ENCODE data around the gene NCAM1. TPM values are rescaled to one million over a fixed set of nuclear protein-coding genes. Genes with fewer than 3 reads are reported as not detected.

NCAM1 gene
- total RNA-seq, 1 donor from 2014 or later = 332 TPM

- no peak for DNase-seq
- peak overlapping the region; percentile 71 for H3K4me3 ChIP-seq
- no peaks in the 10 kb centered on the region for H3K9me3 ChIP-seq (replicated peaks)
- intact Hi-C loops (cut with micrococcal nuclease) = no loop called here
- peaks cover 64% of the 10 kb centered on the region for H3K4me1 ChIP-seq
- H3K27me3 ChIP-seq (ENCODE audit: low read depth) = peaks cover 72% of the 10 kb centered on the region
- no peak for TF ChIP-seq CTCF (IDR thresholded peaks at IDR 0.05; ENCODE audit: borderline replicate concordance)
- peak overlapping the region; percentile 80 for H3K27ac ChIP-seq (replicated peaks)
- H3K36me3 ChIP-seq = no peaks in the 10 kb centered on the region
These were observed 2.2 kb downstream of the NCAM1 start for GRCh38 chr11:112963368-112963955.

GRCh38 chr11:112965656-112966055 lies 4.4 kb downstream of the NCAM1 start:
- no peak overlapping the region for H3K4me3 ChIP-seq
- H3K36me3 ChIP-seq = no peaks in the 10 kb centered on the region
- DNase-seq = no peak
- TF ChIP-seq CTCF (IDR thresholded peaks at IDR 0.05; ENCODE audit: borderline replicate concordance) = no peak
- H3K4me1 ChIP-seq = peaks cover 80% of the 10 kb centered on the region
- H3K27ac ChIP-seq (replicated peaks) = no peak overlapping the region
- H3K27me3 ChIP-seq (ENCODE audit: low read depth) = peaks cover 52% of the 10 kb centered on the region
- no peaks in the 10 kb centered on the region for H3K9me3 ChIP-seq (replicated peaks)
- intact Hi-C loops (cut with micrococcal nuclease) = no loop called here

- H3K36me3 ChIP-seq = no peaks in the 10 kb centered on the region
- peaks cover 43% of the 10 kb centered on the region for H3K27me3 ChIP-seq (ENCODE audit: low read depth)
- peak overlapping the region; percentile 18 for H3K27ac ChIP-seq (replicated peaks)
These were observed 5.3 kb downstream of the NCAM1 start for GRCh38 chr11:112966561-112966960.

GRCh38 chr11:112967082-112967481 lies 5.9 kb downstream of the NCAM1 start:
- Histone ChIP-seq H3K27me3 (ENCODE audit: low read depth) (peaks cover 38% of the 10 kb centered on the region), H3K27ac (replicated peaks) (peak overlapping the region; percentile 18), H3K4me3 (no peak overlapping the region), H3K36me3 (no peaks in the 10 kb centered on the region), H3K9me3 (replicated peaks) (no peaks in the 10 kb centered on the region), H3K4me1 (peaks cover 75% of the 10 kb centered on the region)
- intact Hi-C loops (cut with micrococcal nuclease) = no loop called here
- no peak for TF ChIP-seq CTCF (IDR thresholded peaks at IDR 0.05; ENCODE audit: borderline replicate concordance)
- DNase-seq = no peak

More at GRCh38 chr11:112966561-112966960, 5.3 kb downstream of the NCAM1 start:
- TF ChIP-seq CTCF (IDR thresholded peaks at IDR 0.05; ENCODE audit: borderline replicate concordance) = no peak
- Histone ChIP-seq H3K9me3 (replicated peaks) (no peaks in the 10 kb centered on the region), H3K4me3 (no peak overlapping the region), H3K4me1 (peaks cover 75% of the 10 kb centered on the region)
- DNase-seq = no peak
- intact Hi-C loops (cut with micrococcal nuclease) = no loop called here

GRCh38 chr11:112968941-112969713 lies 7.9 kb downstream of the NCAM1 start:
- Histone ChIP-seq H3K27me3 (ENCODE audit: low read depth) (peaks cover 18% of the 10 kb centered on the region), H3K4me3 (no peak overlapping the region), H3K4me1 (peaks cover 73% of the 10 kb centered on the region), H3K27ac (replicated peaks) (no peak overlapping the region), H3K36me3 (no peaks in the 10 kb centered on the region), H3K9me3 (replicated peaks) (no peaks in the 10 kb centered on the region)
- DNase-seq = no peak
- intact Hi-C loops (cut with micrococcal nuclease) = no loop called here
- TF ChIP-seq CTCF (IDR thresholded peaks at IDR 0.05; ENCODE audit: borderline replicate concordance) = no peak

Data from left ventricle myocardium inferior (tissue), 1 donor.